Stimulated activated CD4-positive, alpha-beta T cell treated with anti-CD3 and anti-CD28 coated beads, Interleukin-15, amount 100 ng/mL, for 48 hours (primary cell): Measurements from ENCODE around the gene CDC42EP1.

Experiments used
- DNase-seq, 2 donors: peaks; one replicate each; pipeline ENCODE4 v3.0.0-alpha.2; 2020; ENCODE audit warnings: low read depth in 2 of 2

CDC42EP1 gene

GRCh38 chr22:37560608-37561211 lies 430 bp downstream of the CDC42EP1 start:
- DNase-seq: no peak

GRCh38 chr22:37561212-37562048 lies 1.1 kb downstream of the CDC42EP1 start:
- DNase-seq: peak; percentile 76 to 83

- DNase-seq: no peak
Observed at GRCh38 chr22:37562049-37562875, 2.0 kb downstream of the CDC42EP1 start.

- no peak for DNase-seq
Observed at GRCh38 chr22:37563153-37564081, 3.1 kb downstream of the CDC42EP1 start.

- no peak for DNase-seq
Observed at GRCh38 chr22:37564111-37564711, 3.9 kb downstream of the CDC42EP1 start.

GRCh38 chr22:37565830-37566229 lies 5.5 kb downstream of the CDC42EP1 start:
- DNase-seq: no peak

DNA sequence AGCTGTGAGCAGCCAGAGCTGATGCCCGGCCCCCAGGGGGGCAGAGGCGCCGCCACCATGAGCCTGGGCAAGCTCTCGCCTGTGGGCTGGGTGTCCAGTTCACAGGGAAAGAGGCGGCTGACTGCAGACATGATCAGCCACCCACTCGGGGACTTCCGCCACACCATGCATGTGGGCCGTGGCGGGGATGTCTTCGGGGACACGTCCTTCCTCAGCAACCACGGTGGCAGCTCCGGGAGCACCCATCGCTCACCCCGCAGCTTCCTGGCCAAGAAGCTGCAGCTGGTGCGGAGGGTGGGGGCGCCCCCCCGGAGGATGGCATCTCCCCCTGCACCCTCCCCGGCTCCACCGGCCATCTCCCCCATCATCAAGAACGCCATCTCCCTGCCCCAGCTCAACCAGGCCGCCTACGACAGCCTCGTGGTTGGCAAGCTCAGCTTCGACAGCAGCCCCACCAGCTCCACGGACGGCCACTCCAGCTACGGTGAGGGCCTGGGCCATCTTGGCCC lies 6.1 kb downstream of the CDC42EP1 start:
- no peak for DNase-seq

GRCh38 chr22:37566903-37567798 lies 6.9 kb downstream of the CDC42EP1 start:
- peak; percentile 80 to 87 for DNase-seq

- DNase-seq: no peak
Observed at GRCh38 chr22:37568012-37568411, 7.7 kb downstream of the CDC42EP1 start.

DNA sequence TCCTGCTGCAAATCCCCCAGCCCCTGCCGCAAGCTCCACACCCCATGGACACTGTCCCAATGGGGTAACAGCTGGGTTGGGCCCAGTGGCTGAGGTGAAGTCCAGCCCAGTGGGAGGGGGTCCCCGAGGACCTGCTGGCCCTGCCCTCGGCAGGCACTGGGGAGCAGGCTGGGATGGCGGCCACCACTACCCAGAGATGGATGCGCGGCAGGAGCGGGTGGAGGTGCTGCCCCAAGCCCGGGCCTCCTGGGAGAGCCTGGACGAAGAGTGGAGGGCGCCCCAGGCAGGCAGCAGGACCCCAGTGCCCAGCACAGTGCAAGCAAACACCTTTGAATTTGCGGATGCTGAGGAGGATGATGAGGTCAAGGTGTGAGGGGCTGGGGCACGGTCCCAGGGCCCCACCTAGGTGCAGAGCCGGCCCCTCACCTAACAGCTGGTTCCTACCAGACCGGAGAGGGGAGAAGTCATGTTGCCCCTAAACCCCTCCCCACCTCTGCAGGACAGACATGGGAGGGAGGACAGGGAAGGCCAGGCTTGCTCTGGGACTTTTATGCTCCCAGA lies 8.2 kb downstream of the CDC42EP1 start:
- DNase-seq: no peak

DNA sequence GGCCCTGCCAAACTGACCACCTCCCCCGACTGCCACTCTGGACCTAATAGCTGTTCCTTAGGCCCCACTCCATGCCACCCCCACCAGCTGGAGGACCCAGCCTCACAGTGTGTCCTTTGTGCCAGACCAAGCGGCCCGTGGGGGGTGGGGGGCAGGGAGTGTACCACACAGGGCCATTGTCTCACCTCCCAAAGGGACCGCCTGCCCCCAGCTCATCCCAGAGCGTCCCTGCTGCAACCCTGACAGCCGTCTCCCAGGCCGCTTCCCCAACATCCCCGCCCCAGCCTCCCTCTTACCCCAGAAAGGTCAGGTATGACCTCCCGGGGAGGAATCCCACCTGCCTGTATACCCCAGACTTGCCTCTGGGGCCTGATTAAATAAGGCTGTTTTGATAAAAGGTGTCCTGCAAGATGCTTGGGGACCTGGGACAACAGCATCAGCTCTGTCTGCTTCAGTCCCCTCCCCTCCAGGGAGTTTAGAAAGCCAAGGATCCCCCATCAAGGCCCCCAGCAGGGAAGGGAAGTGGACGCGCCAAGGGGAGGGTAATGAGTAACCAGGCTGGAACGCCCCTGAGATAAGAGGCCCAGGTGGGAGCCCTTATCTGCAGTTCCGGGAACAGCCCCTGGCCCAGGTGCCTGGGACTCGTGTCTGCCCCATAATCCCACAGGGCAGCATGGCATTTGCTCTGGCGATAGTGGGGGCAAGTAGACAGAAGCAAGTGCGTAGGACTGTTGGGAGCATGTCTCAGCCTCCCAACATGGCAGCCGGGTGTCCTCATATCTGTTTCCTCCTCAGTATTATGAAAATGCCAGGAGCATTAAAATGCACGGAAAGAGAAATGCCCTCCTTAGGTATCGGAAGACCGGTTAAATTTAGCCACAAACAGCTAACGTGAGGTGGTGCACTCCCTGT lies 9.0 kb downstream of the CDC42EP1 start:
- DNase-seq: no peak

DNA sequence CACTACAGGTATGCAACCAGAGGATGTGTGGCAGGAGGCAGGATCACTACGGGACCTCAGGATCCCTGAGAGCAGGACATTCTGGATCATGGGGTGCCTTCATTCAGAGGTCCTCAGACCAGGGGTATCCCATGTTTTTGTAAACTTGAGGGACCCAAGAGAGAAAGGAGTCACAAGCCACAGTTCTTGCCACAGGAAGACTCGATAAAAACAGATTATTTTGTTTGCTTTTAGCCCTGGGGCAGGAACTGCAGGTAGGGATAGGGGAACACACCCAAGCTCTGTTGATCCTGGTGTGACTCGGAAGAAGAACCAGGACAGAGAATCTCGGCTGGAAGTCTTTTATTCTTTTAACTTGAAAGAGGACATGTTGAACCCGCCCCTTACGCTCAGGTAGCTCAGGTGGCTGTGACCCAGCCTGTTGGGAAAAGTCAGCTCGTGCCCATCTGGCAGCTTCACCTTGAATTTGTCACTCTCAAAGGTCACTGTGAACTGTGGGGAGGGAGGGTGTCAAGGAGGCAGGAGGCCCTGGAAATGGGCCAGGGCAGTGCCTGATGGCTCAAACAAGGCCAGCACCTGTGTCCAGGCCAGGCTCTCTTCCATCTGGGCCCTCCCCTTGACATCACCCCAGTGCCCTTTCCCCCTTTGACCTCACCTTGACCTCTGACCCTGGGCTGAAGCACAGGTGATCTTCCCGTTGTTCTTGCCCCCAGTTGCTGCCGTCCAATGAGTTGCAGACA lies 9.8 kb downstream of the CDC42EP1 start:
- no peak for DNase-seq

DNA sequence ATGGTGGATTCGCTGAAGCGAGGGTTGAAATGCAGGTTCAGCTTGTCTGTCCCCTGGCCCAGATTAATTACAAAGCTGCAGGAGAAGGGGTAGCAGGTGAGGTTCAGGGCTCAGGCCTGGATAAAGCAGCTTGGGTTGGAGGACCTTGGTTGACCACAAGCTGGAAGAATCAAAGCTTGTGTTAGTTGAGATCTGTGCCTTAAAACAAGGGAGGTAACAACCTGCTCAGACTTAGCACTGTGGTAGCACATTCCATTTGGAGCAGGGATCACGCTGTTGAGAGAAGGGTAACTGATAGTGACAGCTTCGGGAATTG lies 10.3 kb downstream of the CDC42EP1 start:
- no peak for DNase-seq

- no peak for DNase-seq
Observed at GRCh38 chr22:37571258-37571991, 11.1 kb downstream of the CDC42EP1 start.

GRCh38 chr22:37571992-37572373 lies 11.7 kb downstream of the CDC42EP1 start:
- no peak for DNase-seq

GRCh38 chr22:37575490-37576003 lies 15.3 kb downstream of the CDC42EP1 start:
- DNase-seq: no peak

- no peak for DNase-seq
Observed at GRCh38 chr22:37578002-37578401, 17.7 kb downstream of the CDC42EP1 start.
